ENCODE measurements around the gene DRC1.
"Not testable (repeated sequence)": the region's sequence is repeated elsewhere in the genome, so short reads cannot be mapped to it uniquely, and the experiment has no call there.

Gene DRC1

GRCh38 chr2:26464390-26465265, 62.9 kb downstream of the DRC1 start:
- DNase-seq: no peak

GRCh38 chr2:26465266-26465925, 63.7 kb downstream of the DRC1 start:
- DNase-seq: no peak

DNA sequence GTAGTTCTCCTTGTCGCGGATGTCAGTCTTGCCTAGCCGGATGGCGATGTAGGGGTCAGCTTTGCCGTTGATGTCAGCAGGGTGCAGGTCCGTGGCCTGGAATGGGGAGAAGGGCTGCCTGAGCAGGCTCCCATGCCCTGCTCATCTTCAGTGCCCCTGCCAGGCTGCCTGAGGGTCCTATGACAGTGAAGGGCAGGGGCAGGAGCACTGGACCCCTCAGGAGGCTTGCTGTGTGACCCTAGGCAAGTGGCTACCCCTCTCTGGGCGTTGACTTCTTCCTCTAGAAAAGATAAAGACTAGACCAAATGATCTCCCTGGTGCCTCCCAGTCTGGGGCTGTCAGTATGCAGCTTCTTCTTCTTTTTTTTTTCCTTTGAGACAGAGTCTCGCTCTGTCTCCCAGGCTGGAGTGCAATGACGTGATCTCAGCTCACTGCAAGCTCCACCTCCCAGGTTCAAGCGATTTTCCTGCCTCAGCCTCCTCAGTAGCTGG, 64.3 kb downstream of the DRC1 start:
- DNase-seq: no peak

DNA sequence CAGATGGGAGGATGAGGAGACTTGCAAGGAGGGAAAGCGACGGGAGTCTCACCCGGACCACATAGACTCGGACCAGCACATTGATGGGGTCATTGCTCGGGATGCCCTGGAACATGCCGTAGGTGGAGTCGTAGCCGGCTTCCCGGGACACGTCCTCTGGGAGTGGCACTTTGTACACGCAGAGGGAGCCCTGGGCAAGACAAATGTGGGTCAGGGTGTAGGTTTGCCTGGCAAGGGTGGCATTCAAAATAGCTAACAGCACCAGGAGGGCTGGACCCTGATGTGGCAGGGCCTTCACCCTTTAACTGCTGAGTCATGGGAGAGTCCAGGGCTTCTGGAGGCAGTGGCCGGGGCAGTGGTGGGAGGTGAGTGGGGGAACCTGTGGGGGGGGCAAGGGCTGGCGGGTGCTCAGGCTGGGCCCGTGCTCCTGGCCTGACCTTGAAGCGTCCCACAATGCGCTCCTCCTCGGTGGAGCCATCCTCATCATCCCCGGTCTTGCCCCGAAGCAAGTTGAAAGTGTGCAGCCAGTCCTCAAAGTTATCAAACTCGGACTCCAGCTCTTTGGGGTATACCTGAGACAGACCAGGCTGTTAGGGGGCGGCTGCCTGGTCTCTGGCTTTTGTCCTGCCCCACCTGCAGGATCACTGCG, 65.1 kb downstream of the DRC1 start:
- DNase-seq: no peak

GRCh38 chr2:26468544-26468943, 66.8 kb downstream of the DRC1 start:
- DNase-seq: not testable (repeated sequence)

GRCh38 chr2:26469092-26469710, 67.5 kb downstream of the DRC1 start:
- DNase-seq: peak; percentile 6

- no peak for DNase-seq
Observed at GRCh38 chr2:26469955-26470354, 68.2 kb downstream of the DRC1 start.

DNA sequence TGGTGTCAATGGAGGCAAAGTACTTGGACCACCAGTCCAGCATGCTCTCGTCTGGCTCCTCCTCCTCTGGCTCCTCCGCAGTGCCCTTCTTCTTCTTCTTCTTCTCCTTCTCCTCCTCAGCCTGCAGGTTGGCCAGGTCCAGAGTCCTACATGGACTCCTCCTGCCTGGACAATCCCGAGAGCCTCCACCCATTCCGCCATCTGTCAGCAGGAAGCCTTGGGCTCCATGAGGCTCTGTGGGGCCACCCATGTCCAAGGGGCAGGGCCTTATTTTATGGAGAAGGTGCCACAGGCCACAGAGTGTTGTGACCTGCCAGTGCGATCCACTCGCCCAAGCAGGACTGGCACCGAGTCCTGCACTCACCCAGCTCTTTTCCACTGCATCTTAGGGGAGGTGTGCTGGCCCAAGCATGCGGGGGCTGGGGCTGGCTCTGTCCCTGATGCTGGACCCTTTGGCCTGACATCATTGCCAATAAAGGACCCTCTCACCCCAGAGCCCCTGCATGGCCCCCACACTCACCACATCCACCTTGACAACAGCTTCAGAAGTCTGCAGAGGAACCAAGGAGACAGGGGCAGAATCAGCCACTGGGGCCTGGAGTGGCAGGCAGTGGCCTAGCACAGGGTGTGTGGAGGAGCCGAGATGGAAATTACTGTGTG, 69.0 kb downstream of the DRC1 start:
- no peak for DNase-seq

GRCh38 chr2:26471289-26471688, 69.6 kb downstream of the DRC1 start:
- DNase-seq: peak; percentile 7

DNA sequence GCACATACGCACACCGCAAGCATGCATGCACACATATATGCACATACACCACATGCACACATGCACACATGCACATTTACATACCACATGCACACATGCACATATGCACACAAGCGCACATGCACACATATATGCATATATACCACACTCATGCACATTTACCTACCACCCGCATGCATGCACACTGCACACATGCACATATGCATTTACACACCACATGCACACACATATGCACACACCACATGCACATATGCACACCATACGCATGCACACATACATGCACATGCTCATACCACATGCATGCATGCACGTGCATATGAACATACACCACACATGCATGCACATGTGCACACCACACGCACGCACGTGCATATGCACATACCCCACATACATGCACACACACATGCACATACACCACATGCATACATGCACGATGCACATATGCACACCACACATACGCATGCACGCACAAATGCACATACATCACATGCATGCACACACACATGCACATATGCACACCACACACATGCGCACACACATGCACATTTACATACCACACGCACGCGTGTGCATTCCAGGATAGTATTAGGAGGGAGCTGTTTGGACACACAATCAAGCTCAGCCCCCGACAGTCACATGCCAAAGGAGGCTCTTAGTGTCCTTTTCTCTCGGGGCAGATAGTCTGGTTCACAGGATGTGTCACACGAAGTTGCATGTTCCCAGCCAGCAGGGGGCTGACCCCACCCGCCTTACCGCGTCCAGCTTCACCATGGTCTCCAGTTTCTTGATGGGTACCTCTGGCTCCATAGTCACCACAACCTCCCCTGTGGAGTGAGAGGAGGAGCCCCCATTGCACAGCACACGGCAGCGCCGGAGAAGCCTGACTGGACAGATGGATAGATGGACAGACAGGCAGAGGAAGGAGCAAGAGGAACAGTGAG, 70.3 kb downstream of the DRC1 start:
- no peak for DNase-seq

- no peak for DNase-seq
Observed at GRCh38 chr2:26472821-26473655, 71.3 kb downstream of the DRC1 start.

GRCh38 chr2:26473796-26474195, 72.1 kb downstream of the DRC1 start:
- DNase-seq: no peak

GRCh38 chr2:26474261-26474785, 72.6 kb downstream of the DRC1 start:
- no peak for DNase-seq

DNA sequence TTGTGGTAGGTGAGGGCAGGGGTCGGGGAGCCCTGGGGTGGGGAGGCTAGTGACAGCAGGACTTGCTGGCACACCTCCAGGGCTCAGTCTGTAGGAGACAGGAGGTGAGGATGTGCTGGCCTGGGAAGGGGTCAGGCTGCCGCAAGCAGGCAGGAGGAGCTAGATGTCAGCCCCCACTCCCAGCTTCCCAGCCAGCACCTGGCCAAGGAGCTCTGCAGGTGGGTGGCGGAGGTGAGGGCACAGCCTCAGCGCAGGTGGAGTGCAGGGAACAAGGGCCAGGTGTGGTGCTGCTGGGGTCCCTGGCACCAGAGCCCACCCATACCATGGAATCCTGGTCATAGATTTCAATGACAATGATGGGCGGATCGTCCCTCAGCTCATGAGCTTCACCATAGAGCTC, 73.3 kb downstream of the DRC1 start:
- peak; percentile 10 for DNase-seq

DNA sequence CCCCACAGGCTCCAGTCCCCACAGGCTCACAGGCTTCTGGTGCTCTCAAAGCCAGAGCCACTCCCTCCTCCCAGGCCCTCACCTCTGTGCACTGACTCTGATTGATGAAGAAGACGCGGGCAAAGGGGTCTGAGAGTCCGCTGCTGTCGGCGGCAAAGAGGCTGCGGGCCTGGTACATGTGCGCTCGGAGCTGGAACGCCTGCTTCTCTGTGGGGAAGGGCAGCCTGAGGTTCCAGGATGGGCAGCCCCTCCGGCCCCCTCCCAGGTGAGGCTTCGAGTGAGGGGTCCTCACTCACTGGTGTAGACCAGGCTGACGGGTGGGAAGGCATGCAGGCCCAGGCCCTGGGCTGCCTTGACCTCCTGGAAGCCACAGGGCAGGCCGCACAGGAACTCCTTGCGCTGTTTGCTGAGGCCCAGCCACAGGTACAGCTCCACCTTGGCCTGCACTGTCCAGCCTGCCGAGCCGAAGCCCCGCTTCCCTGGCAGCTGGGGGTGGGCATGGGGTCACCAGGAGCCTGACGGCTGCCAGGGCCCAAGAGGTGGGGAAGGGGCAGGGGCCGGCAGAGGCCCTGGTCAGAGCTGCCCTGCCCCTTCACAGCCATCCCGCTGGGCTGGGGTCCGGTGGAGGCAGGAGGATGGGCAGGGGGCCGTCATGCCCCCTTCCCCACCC, 74.2 kb downstream of the DRC1 start:
- DNase-seq: no peak

DNA sequence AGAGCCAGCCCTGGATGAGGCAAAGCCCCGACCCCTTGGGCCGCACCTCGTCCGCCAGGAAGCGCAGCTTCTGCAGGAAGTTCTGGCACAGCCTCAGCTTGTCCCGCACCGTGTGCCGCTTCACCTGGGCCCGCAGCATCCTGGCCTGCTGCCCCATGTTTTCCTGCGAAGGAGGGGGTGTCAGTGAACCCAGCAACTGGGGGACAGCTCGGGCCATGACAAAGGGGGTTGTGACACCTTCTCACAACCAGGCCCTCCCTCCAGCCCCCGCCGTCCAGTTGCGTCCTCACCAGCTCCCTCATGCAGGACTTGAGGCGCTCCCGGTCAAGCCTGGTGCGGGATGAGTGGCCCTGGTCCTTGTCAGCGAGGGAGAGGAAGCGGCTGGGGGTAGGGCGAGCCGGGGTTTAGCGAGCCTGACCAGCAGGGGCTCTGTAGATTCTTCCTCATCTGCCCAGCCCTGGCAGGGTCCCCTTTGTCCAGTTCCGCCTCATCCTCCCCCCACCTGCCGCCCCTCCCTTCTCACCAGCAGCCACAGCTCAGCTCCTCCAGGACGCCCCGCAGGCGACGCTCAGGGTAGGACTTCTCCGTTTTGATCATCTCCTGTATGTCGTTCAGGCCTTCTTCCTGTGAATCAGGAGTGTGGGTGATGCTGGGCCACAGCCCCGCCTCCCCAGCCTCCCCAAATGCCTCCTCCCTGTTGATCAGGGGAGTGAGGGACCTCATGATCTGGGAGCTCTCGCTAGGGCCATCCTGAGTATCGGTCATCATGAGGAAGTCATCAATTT, 75.6 kb downstream of the DRC1 start:
- DNase-seq: no peak

GRCh38 chr2:26477911-26478253, 76.2 kb downstream of the DRC1 start, which contains the start of gene OTOF:
TSS of gene OTOF (minus strand) at chr2:26478124.
- DNase-seq: peak; percentile 12

DNA sequence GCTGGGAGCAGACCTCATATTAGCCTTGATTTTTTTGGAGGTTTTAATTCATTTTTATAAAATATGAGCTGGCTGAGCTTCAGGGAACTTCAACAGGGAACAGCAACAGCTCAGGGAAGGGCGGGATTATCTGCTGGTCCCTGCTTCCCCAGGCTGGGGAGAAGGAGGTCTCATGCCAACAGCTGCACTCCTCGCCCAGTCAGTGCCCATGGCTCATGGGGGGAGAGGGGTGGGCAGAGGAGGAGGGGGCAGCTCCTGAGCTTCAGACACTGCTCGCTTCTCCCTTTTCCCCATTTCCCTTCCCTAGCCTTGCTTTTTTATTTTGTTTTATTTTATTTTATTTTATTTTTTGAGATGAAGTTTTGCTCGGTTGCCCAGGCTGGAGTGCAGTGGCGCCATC, 76.6 kb downstream of the DRC1 start:
- DNase-seq: no peak
